ENCODE data around the gene NMRAL1. TPM values are rescaled to one million over a fixed set of nuclear protein-coding genes. Genes with fewer than 3 reads are reported as not detected.
A peak's percentile ranks its signal among the peaks of the same experiment; 100 is the strongest.

NMRAL1 gene
- total RNA-seq, 1 experiment from 2014 or later = 166 TPM

DNA sequence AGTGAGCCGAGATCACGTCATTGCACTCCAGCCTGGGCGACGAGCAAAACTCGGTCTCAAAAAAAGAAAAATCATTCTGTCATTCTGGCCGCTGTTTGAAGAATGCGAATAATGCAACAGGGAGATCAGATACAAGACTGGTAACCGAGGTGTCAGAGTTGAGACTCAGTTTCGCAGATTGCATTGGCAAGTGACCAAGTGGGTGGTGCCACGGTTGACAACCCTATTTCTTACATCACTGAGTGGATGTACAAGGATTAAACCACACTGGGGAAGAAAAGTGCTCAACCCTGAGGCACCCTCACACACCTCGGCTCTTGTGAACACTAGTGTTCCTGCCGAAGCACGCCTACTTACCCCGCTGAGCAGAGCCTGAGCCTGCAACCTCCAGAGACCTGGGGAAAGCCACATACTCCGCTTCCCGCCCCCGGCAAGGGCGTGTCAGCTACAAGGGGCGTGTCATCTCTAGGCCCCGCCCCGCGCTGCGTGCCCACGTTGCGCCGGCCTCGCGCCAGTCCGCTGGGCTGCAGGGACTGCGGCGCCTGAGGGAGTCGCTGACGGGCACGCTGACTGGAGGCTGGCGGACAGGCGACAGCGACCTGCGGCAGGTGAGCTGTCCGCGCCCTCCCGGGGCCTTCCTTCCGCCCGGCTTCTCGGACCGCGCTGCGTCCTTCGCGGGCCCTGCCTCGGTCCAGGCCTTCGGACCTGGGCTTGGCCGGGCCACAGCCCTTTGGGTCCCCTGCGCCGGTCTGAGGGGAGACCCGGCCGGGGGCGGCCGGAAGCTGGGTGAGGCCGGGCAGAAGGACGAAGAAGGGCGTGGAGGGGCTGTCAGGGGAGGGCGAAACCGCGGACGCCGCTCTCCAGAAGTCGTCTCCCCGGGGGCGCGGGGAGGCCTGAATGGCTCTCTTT is 1.7 kb upstream of the NMRAL1 start, which contains the start of gene HMOX2:
TSS of gene HMOX2 (plus strand) at position 519 of the 909 bp plus-strand sequence. CDS start 29,127 bp downstream, outside the sequence.
- in situ Hi-C loops (cut with HindIII; ENCODE audit: low sequenced_read_pairs) = no loop called here
- DNase-seq (ENCODE audit: low spot score) = peak; percentile 95

DNA sequence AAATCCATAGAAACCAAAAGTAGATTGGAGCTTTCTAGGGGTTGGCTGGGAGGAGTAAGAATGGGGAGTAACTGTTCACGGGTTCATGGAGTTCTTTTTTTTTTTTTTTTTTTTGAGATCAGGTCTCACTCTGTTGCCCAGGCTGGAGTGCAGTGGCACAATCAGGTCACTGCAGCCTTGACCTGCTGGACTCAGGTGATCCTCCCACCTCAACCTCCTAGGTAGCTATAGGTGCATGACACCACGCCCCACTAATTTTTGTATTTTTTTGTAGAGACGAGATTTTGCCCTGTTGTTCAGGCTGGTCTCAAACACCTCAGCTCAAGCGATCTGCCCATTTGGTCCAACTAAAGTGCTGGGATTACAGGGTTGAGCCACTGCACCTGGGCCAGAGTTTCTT is 1.5 kb downstream of the NMRAL1 start:
- no peak for DNase-seq (ENCODE audit: low spot score)
- in situ Hi-C loops (cut with HindIII; ENCODE audit: low sequenced_read_pairs) = no loop called here

DNA sequence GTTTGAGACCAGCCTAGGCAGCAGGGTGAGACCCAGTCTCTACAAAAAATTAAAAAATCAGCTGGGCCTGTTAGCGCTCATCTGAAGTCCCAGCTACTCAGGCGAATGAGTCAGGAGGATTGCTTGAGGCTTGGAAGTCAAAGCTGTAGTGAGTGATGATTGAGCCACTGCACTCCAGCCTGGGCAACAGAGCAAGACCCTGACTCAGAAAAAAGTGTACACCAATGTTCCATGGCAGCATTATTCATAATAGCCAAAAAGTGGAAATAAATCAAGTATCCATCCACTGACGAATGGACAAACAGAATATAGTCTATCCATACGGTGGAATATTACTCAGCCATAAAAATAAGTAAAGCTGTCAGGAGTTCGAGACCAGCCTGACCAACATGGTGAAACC is 2.6 kb downstream of the NMRAL1 start:
- in situ Hi-C loops (cut with HindIII; ENCODE audit: low sequenced_read_pairs) = no loop called here
- DNase-seq (ENCODE audit: low spot score) = no peak

DNA sequence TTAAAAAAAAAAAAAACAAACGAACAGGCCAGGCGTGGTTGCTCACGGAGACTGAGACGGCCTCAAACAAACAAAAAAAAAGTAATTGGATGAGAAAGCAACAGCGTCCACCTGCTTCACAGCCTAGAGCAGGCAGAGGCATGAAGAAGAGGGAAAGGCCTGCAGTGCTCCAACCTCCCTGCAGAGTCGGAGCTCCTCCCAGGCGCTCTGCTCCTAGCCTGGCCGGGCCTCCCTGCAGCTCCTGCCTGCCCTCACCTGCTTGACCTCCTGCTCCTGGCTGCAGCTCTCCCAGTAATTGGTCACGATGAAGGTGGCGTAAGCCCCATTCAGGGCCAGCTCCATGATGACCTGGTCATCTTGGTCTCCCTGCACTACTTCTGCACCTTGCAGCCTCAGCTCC is 5.5 kb downstream of the NMRAL1 start:
- DNase-seq (ENCODE audit: low spot score) = no peak
- in situ Hi-C loops (cut with HindIII; ENCODE audit: low sequenced_read_pairs) = no loop called here

DNA sequence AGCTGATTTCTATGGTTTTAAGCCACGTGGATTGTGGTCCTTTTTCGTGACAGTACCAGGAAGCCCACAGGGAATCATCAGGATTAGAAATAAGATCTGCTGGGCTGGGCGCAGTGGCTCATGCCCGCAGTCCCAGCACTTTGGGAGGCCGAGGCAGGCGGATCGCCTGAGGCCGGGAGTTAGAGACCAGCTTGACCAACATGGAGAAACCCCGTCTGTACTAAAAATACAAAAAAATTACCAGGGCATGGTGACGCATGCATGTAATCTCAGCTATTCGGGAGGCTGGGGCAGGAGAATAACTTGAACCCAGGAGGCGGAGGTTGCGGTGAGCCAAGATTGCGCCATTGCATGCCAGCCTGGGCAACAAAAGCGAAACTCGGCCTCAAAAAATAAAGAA is 6.5 kb downstream of the NMRAL1 start:
- in situ Hi-C loops (cut with HindIII; ENCODE audit: low sequenced_read_pairs) = no loop called here
- no peak for DNase-seq (ENCODE audit: low spot score)

DNA sequence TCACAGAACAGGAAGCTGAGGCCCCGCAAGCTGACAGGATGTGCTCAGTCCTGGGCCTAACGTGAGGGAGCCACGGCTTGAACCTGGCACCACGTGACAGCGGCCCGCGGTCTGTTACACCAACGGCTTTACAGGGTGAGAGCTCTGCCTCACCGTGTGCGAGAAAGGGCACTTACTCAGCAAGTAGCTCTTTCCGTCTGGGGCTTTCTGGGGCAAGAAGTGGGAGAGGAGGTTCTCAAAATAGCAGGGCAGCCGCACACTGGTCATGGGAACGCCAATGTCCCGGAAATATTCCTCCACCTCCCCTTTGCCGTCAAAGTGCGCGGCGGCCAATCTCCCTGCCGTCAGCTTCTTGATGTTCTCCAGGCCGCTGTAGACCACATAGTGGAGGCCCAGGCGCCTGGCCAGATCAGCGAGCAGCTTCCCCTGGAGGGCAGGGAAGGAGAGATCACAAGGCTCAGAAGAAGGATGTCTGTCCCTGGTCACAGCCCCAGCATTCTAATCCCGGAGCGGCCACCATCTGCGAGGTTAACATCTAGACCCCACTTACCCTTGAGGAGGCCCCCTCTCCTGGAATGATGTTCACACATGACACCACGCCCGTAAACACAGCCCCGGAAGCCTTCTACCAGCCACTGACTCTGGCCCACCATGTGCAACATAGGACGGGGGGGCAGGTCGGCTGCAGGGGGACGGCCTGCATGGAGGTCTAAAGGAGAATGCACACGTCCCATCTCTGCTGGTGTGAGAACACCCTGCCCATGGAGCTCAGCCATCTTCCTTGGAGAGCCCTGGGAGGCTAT is 8.2 kb downstream of the NMRAL1 start:
- in situ Hi-C loops (cut with HindIII; ENCODE audit: low sequenced_read_pairs) = no loop called here

DNA sequence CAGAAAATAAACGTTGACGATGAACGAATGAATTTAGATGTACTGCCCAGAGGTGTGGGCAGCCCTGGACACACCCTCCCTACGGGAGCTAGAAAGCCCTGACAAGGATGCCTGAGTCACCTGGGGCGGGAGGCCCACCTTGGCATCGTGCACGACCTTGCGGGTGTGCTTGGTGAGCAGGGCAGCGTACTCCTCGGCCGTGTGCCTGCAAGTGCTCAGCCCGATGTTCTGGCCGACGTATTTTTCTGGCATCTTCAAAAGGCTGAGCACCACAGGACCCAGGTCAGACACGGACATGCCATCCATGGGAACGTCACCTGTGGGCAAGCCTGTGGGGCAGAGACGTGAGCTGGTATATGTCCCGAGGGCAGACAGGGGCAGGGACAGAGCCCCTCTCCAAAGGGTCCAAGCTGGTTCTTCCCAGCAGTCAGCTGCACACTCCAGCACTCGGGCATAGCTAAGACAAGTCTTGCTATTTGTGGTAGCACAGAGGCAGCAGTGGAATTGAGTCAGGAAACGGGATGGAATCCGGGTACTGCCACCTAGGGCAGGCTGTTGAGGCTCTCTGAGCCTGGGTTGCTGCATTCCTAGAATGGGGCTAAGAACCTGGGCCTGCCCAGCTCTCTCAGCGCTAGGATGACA is 10.8 kb downstream of the NMRAL1 start:
- DNase-seq (ENCODE audit: low spot score) = no peak
- in situ Hi-C loops (cut with HindIII; ENCODE audit: low sequenced_read_pairs) = no loop called here

More for the DNA sequence above, 8.2 kb downstream of the NMRAL1 start:
- DNase-seq (ENCODE audit: low spot score) = no peak

DNA sequence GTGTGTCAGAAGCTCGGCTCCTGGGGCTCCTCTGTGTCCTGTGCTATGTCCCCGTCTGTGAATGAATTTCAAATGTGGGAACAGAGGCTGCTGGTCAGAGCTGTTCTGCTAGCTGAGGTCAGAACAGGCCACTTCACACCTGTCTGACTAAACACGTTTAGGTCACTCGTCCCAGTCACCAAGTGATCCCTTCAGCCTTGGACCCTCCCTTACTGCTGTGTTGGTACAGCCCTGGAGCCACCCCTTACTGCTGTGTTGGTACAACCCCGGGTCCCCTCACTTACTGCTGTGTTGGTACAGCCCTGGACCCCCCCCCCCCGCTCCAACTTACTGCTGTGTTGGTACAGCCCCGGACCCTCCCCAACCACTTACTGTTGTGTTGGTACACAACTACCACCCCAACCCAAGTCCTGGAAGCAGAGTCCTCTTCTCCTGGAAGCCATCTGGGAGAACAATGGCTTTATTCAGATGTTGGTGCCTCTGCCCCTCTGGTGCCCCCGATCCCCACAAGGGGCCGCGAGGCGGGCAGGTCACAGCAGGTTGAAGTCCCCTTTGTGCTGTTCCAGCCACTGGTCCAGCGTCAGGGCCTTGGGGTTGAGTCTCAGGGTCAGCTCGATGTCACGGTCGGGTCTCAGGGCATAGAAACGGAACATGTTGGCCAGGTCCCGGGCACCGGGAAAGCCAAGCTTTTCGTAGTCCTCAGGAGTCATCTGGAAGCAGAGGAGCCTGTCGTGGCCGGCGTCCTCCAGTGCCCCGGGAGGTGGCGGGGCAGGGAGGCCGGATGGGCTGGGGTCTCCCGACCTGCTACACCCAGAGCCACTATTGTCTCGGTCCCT is 13.0 kb downstream of the NMRAL1 start:
- in situ Hi-C loops (cut with HindIII; ENCODE audit: low sequenced_read_pairs) = no loop called here
- peak; percentile 19 for DNase-seq (ENCODE audit: low spot score)

DNA sequence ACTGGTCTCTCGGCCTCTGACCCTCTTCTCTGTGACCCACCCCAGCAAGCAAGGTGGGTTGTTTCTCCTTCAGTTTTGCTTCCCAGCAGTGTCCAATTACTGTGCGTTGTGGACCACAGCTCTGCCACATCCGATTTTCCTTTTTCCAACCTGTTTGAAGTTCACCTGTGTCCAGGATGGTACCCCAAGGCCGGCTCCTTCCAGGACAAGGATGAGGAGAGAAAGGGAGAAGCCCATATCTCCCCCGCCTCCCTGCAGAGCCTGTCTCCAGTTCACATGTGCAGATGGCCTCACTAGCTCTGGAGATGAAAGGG is 13.5 kb downstream of the NMRAL1 start:
- DNase-seq (ENCODE audit: low spot score) = no peak
- in situ Hi-C loops (cut with HindIII; ENCODE audit: low sequenced_read_pairs) = no loop called here

DNA sequence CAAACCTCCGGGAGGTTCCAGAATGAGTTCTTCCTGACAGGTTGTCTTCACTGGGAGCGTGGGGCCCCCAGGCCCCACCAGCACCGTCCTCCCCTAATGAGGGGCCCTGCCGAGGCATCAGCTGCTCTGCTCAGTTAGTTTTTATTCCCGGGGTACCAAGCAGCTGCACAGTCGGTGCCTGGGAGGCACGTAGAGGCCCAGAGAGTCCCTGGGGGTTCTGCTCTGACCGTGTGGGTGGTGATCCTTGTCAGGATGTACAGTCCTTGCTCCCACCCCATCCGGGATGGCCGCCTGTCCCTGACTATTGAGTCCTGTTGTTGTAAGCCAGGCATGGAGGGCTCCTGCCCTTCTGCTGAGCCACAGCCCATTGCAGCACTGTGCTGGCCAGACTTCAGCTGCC is 18.5 kb downstream of the NMRAL1 start:
- in situ Hi-C loops (cut with HindIII; ENCODE audit: low sequenced_read_pairs) = no loop called here
- DNase-seq (ENCODE audit: low spot score) = no peak

DNA sequence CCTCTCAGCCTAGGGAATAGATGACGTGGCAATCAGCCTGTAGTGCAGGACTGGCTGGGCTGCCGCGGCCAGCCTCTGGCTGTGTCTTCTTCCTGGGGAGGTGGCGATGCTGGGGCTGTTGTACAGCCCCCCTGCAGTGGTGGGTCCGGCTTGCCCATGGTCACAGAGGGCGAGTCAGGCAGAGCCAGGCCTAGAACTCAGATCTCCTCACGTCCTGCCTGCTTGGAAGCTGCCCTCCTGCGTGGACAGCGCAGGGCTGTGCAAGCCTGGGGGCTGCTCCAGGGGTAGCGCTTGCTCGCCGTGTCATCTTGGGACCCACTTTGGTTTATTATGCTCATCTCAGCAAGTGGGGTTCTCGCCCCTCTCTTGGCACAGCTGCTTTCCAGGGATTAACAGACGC is 19.3 kb downstream of the NMRAL1 start:
- in situ Hi-C loops (cut with HindIII; ENCODE audit: low sequenced_read_pairs) = no loop called here
- no peak for DNase-seq (ENCODE audit: low spot score)

DNA sequence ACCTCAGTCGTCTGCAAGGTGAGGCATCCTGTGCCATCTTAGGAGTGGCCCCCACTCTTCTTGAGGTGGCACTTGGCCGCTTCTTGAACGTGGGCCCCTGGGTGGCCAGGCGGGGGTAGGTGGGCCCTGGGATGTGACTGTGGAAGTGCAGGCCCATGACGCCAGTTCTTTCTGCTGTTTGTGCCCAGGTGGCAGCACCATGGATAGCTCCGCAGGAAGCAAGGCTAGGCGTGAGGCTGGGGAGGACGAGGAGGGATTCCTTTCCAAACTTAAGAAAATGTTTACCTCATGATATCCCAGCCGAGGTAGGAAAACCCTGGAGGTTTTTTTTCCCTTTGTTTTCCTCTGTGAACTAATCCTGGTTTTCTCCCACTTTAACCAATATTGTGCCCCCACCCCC is 19.8 kb downstream of the NMRAL1 start:
- in situ Hi-C loops (cut with HindIII; ENCODE audit: low sequenced_read_pairs) = no loop called here
- no peak for DNase-seq (ENCODE audit: low spot score)

DNA sequence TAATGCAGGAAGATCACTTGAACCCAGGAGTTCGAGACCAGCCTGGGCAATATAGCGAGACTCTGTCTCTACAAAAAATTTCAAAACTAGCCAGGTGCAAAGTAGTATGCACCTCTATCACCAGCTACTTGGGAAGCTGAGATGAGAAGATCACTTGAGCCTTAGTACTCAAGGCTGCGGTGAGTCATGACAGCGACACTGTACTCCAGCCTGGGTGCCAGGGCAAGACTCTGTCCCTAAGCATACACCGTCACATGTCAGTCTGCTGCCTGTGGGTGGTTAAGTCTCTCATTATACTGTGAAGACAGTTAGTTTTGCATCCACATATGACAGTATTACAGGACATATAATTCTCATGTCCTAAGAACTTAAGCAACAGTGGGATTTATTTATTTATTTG is 21.8 kb downstream of the NMRAL1 start:
- no peak for DNase-seq (ENCODE audit: low spot score)

DNA sequence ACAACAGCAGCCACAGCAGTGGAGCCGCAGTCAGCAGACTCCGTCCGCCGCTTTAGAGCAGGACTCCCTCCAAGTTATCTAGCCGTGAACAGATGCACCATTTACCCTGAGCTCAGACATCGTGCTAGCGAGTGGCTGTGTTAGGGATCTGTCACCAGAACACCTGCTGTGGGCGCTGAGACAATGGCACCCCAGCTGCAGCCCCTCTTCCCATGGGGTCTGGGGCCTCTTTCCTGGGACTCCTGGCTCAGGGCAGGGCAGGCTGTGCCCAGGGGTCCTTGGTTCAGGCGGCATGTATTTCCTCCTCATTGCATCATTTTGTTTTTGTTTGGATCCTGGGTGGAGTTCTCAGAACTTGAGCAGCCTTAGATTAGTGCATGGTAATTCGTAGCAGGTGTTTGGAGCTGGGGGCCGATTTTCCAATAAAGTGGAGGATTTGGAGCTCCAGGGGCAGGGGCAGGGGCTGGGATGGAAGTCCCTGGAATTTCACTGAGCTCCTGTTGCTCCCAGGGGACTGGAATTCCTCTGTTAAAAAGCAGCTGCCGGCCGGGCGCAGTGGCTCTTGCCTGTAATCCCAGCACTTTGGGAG is 23.4 kb downstream of the NMRAL1 start:
- DNase-seq (ENCODE audit: low spot score) = no peak
- in situ Hi-C loops (cut with HindIII; ENCODE audit: low sequenced_read_pairs) = no loop called here

More for the DNA sequence above, 21.8 kb downstream of the NMRAL1 start:
- in situ Hi-C loops (cut with HindIII; ENCODE audit: low sequenced_read_pairs) = no loop called here

DNA sequence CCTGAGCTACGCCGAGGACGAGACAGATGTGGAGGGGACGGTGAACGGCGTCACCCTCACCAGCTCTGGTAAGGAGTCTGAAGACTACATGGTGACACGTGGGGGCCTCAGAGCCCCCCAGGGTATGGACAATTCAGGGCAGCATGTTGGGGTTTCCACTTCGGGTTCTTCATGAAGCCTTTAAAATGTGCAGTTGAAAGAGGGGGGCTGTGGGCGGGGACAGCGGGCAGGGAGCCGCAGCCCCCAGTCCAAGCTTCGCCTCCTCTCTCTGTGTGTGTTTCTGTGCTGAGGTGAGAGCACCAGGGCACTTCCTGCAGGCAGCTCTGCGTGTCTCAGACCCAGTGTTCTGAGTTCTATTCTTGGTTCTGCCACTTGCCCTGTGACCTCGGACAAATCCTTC is 24.0 kb downstream of the NMRAL1 start:
- no peak for DNase-seq (ENCODE audit: low spot score)
- in situ Hi-C loops (cut with HindIII; ENCODE audit: low sequenced_read_pairs) = no loop called here

DNA sequence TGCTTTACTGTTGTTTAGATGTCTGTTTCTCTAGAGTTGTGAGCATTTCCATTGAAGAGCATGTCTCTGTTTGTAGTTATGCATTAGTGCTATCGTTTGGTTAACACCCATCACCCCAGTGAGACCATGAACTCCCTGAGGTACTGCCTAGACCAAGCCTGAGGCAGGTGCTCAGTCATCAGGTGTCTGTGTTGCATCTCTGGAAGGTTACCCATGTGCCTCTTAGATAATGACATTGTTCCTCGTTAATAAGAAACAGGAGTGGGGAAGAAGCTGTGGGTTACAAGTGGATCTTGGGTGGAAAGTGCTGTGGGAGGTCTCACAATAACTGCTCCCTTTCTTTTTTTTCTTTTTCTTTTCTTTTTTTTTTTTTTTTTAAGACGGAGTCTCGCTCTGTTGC is 30.4 kb downstream of the NMRAL1 start:
- DNase-seq (ENCODE audit: low spot score) = no peak
- in situ Hi-C loops (cut with HindIII; ENCODE audit: low sequenced_read_pairs) = no loop called here

DNA sequence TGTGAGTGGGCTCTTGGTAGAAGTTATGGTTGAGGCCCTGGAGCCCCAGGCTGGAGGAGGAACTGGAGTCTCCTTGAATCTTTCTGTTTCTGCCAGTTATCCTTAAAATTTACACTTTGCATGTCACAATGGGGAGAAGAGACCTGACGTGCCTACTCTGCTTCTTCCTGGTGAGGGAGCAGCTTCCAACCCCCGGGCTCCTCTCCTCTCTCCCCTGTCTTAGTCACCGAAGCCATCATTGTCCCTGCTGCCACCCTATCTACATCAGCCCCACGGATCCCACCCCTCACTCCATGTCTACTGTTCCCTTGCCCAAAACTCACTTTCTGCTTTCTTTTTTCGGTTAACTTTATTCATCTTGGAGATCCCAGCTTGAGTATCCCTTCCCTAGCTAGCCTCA is 31.2 kb downstream of the NMRAL1 start:
- in situ Hi-C loops (cut with HindIII; ENCODE audit: low sequenced_read_pairs) = no loop called here
- no peak for DNase-seq (ENCODE audit: low spot score)

DNA sequence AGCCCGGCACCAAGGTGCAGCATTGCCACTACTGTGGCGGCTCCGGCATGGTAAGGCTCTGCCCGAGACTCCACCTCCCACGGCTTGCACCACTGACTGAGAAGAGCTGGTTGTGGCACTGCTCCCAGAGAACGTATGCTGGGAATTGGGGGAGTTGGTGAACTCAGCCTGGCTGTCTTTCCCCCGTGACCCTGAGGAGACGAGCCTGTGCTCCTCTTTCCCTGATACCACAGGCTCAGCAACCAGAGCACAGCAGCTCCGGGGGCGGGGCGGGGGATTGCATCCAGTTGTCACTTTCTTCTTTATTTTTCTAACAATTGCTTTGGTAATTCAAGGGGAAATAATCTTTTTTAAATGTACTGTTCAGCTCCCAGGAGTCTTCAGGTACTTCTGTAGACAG is 32.1 kb downstream of the NMRAL1 start:
- DNase-seq (ENCODE audit: low spot score) = no peak
- in situ Hi-C loops (cut with HindIII; ENCODE audit: low sequenced_read_pairs) = no loop called here

DNA sequence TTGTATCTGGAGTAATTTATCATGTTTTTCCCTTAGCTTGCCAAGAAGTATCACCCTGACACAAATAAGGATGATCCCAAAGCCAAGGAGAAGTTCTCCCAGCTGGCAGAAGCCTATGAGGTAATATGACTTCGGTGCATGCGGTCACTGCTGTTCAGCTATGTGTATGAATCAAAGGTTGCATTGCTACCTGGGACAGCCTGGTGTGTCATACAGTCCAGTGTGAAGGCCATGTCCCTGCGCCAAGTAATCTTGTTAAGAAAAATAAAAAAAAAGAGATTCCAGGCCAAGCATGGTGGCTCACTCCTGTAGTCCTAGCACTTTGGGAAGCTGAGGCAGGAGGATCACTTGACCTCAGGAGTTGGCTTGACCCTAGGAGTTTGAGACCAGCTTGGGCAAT is 37.1 kb downstream of the NMRAL1 start:
- in situ Hi-C loops (cut with HindIII; ENCODE audit: low sequenced_read_pairs) = no loop called here
- no peak for DNase-seq (ENCODE audit: low spot score)

All from G401 (cell line).